GM23338 (cell line): ENCODE data around the gene SF3B2. TPM values are rescaled to one million over a fixed set of nuclear protein-coding genes. Genes with fewer than 3 reads are reported as not detected.

Source experiments
- ATAC-seq: fragments of 200-7000 bp; cut with Tn5 transposase; 3 replicates; pipeline ENCODE4 v1.9.1; 2020
- DNase-seq: peaks from one replicate; pipeline ENCODE4 v3.0.0-alpha.2; 2015; ENCODE audit warnings: low spot score
- H2AFZ ChIP-seq: fragments of 200-600 bp; sonication (generic); 2 replicates; pipeline ENCODE4 v1.8.0; 2016; ENCODE audit warnings: antibody characterized with exemption, mild to moderate bottlenecking, moderate library complexity
- H3F3A ChIP-seq: fragments of 200-600 bp; sonication (generic); replicated peaks from 2 replicates; pipeline ENCODE4 v1.8.0; 2017; ENCODE audit warnings: antibody characterized with exemption, mixed run types, low read depth
- H3K27ac ChIP-seq: fragments of 200-600 bp; sonication (generic); 2 replicates; pipeline ENCODE4 v1.6.1; 2016; ENCODE audit warnings: low read depth
- H3K27me3 ChIP-seq: fragments of 200-600 bp; sonication (generic); 2 replicates; pipeline ENCODE4 v1.8.0; 2016; ENCODE audit warnings: mild to moderate bottlenecking, mixed run types, moderate library complexity; ENCODE audit not compliant: insufficient read depth
- H3K36me3 ChIP-seq: fragments of 200-600 bp; sonication (generic); 2 replicates; pipeline ENCODE4 v1.8.0; 2016; ENCODE audit warnings: mild to moderate bottlenecking; ENCODE audit not compliant: insufficient read depth
- H3K4me1 ChIP-seq: fragments of 200-600 bp; sonication (generic); 2 replicates; pipeline ENCODE4 v1.8.0; 2016; ENCODE audit warnings: mild to moderate bottlenecking, moderate library complexity; ENCODE audit not compliant: insufficient read depth
- H3K4me2 ChIP-seq: fragments of 200-600 bp; sonication (generic); 2 replicates; pipeline ENCODE4 v1.7.1; 2017; ENCODE audit warnings: mixed run types
- H3K4me3 ChIP-seq: fragments of 200-600 bp; sonication (generic); 2 replicates; pipeline ENCODE4 v1.6.1; 2016; ENCODE audit warnings: mixed run types
- H3K79me2 ChIP-seq: fragments of 200-600 bp; sonication (generic); replicated peaks from 2 replicates; pipeline ENCODE4 v1.8.0; 2017; ENCODE audit warnings: mild to moderate bottlenecking; ENCODE audit not compliant: insufficient read depth
- H3K9me2 ChIP-seq: fragments of 200-600 bp; sonication (generic); 2 replicates; pipeline ENCODE4 v1.8.0; 2017; ENCODE audit not compliant: insufficient read depth
- H4K20me1 ChIP-seq: fragments of 200-600 bp; sonication (generic); replicated peaks from 2 replicates; pipeline ENCODE4 v1.8.0; 2017; ENCODE audit warnings: mild to moderate bottlenecking; ENCODE audit not compliant: insufficient read depth
- H3K27ac Mint-ChIP-seq: 2 replicates; pipeline ENCODE4 v1.8.0; 2020; ENCODE audit warnings: inconsistent platforms, mild to moderate bottlenecking, moderate library complexity, mixed read lengths
- H3K27me3 Mint-ChIP-seq: 3 replicates; pipeline ENCODE4 v1.8.0; 2022; ENCODE audit warnings: low read depth, mild to moderate bottlenecking, moderate library complexity, mixed read lengths, inconsistent platforms; ENCODE audit not compliant: insufficient read depth, poor library complexity
- H3K36me3 Mint-ChIP-seq: 3 replicates; pipeline ENCODE4 v1.8.0; 2021; ENCODE audit warnings: low read depth, mild to moderate bottlenecking, inconsistent platforms, moderate library complexity, mixed read lengths
- H3K4me1 Mint-ChIP-seq: 3 replicates; pipeline ENCODE4 v1.8.0; 2020; ENCODE audit warnings: mild to moderate bottlenecking, inconsistent platforms, mixed read lengths
- H3K4me3 Mint-ChIP-seq: 3 replicates; pipeline ENCODE4 v1.8.0; 2021; ENCODE audit warnings: moderate library complexity, mild to moderate bottlenecking, inconsistent platforms, mixed read lengths
- H3K9me3 Mint-ChIP-seq: 3 replicates; pipeline ENCODE4 v1.8.0; 2020; ENCODE audit warnings: moderate library complexity, mild to moderate bottlenecking, inconsistent platforms, mixed read lengths
- CREB1 ChIP-seq: fragments of 250-450 bp; sonication (Bioruptor Pico); IDR thresholded peaks from 2 replicates; pipeline ENCODE4 v1.5.0; 2020; ENCODE audit warnings: low read depth, mild to moderate bottlenecking, moderate library complexity
- CTCF ChIP-seq, 2 experiments: fragments of 200-600 bp in 1 of 2; sonication (generic) in 1 of 2; conservative IDR thresholded peaks; 2 replicates each; pipeline versions ENCODE4 v1.5.1 to v1.6.1; 2016 to 2017; ENCODE audit warnings: antibody characterized with exemption in 2 of 2, low read depth in 2 of 2, mild to moderate bottlenecking in 2 of 2, moderate library complexity in 1 of 2
- ETS1 ChIP-seq: IDR thresholded peaks from 2 replicates; pipeline ENCODE4 v1.6.1; 2016; ENCODE audit warnings: antibody characterized with exemption
- EZH2 ChIP-seq: fragments of 200-600 bp; sonication (generic); IDR thresholded peaks from one replicate; pipeline ENCODE4 v1.8.0; 2017; ENCODE audit warnings: antibody characterized with exemption, mild to moderate bottlenecking, low read depth; ENCODE audit not compliant: unreplicated experiment
- EZH2phosphoT487 ChIP-seq: fragments of 200-600 bp; sonication (generic); IDR thresholded peaks from one replicate; pipeline ENCODE4 v1.8.1; 2018; ENCODE audit warnings: antibody characterized with exemption; ENCODE audit not compliant: unreplicated experiment
- JUNB ChIP-seq: IDR thresholded peaks from one replicate; pipeline ENCODE4 v1.6.1; 2016; ENCODE audit warnings: antibody characterized with exemption; ENCODE audit not compliant: unreplicated experiment
- NANOG ChIP-seq: IDR thresholded peaks from 2 replicates; pipeline ENCODE4 v1.6.1; 2016; ENCODE audit warnings: antibody characterized with exemption, borderline replicate concordance
- POLR2AphosphoS5 ChIP-seq: IDR thresholded peaks from 2 replicates; pipeline ENCODE4 v1.6.1; 2016; ENCODE audit warnings: antibody characterized with exemption, low read depth
- REST ChIP-seq: IDR thresholded peaks from one replicate; pipeline ENCODE4 v1.6.1; 2018; ENCODE audit warnings: antibody characterized with exemption; ENCODE audit not compliant: unreplicated experiment
- STAT1 ChIP-seq: IDR thresholded peaks from one replicate; pipeline ENCODE4 v1.6.1; 2016; ENCODE audit warnings: antibody characterized with exemption; ENCODE audit not compliant: unreplicated experiment
- ZNF114 ChIP-seq: fragments of 250-450 bp; sonication (Bioruptor Pico); IDR thresholded peaks from 2 replicates; pipeline ENCODE4 v1.5.0; 2020; ENCODE audit warnings: mild to moderate bottlenecking, moderate library complexity
- ZNF331 ChIP-seq: fragments of 250-450 bp; sonication (Bioruptor Pico); IDR thresholded peaks from 2 replicates; pipeline ENCODE4 v1.5.0; 2020; ENCODE audit warnings: low read depth, mild to moderate bottlenecking, moderate library complexity
- ZNF462 ChIP-seq: fragments of 250-450 bp; sonication (Bioruptor Pico); IDR thresholded peaks from 2 replicates; pipeline ENCODE4 v1.5.0; 2020; ENCODE audit warnings: mild to moderate bottlenecking, moderate library complexity
- polyA plus RNA-seq: library from polyadenylated mRNA; unstranded; fragments of >200 nt; fragmentation: Nextera tagmentation; extraction: Ambion mirVana; gene quantifications from 2 replicates; pipeline ENCODE4 v1.2.1, GENCODE V29; 2016
- total RNA-seq: library from RNA; depleted of rRNA; stranded (reverse); fragments of >200 nt; shearing (Covaris generic); gene quantifications from 2 replicates; pipeline ENCODE4 v1.2.3, GENCODE V29; 2014

Gene SF3B2
- total and polyA plus RNA-seq, 2 experiments from 2014 or later = 173 to 180 TPM

GRCh38 chr11:66011239-66011784, 40.9 kb upstream of the SF3B2 start:
- Histone ChIP-seq H3K79me2 (no peaks in the 10 kb centered on the region), H3K4me1 (0 out of 2 replicates have a peak, but pooled peaks cover 8% of the 10 kb centered on the region), H3K4me2 (peak overlapping the region; percentile 80), H3K27me3 (peaks cover 23% of the 10 kb centered on the region), H2AFZ (peak overlapping the region; percentile 97), H3F3A (0 out of 2 replicates have a peak, but pooled peaks cover 3% of the 10 kb centered on the region), H3K36me3 (no peaks in the 10 kb centered on the region), H3K27ac (no peak overlapping the region), H3K4me3 (peak overlapping the region; percentile 57), H3K9me2 (no peaks in the 10 kb centered on the region), H4K20me1 (no peaks in the 10 kb centered on the region)
- H3K36me3 Mint-ChIP-seq = no peaks in the 10 kb centered on the region; the same call in 2 of the 3 replicates
- TF ChIP-seq STAT1 (no peak), JUNB (no peak), CTCF (conservative IDR thresholded peaks at IDR 0.05; ENCODE audit: low read depth in 2 of 2) (no peak), NANOG (no peak), CREB1 (CRISPR knock-in tag) (no peak), ZNF114 (no peak), EZH2phosphoT487 (no peak), EZH2 (no peak), ETS1 (no peak), ZNF462 (CRISPR knock-in tag) (no peak), POLR2AphosphoS5 (no peak), REST (no peak), ZNF331 (CRISPR knock-in tag) (no peak)
- peak overlapping the region; percentile 55 for H3K4me3 Mint-ChIP-seq
- peaks cover 16% of the 10 kb centered on the region for H3K27me3 Mint-ChIP-seq
- H3K4me1 Mint-ChIP-seq = peaks cover 15% of the 10 kb centered on the region; the same call in 2 of the 3 replicates
- no peaks in the 10 kb centered on the region for H3K9me3 Mint-ChIP-seq
- no peak overlapping the region for H3K27ac Mint-ChIP-seq
- DNase-seq = peak; percentile 53
- peak; percentile 5; the same call in 2 of the 3 replicates for ATAC-seq
